ENCODE data around the gene ZNF500.
A peak's percentile ranks its signal among the peaks of the same experiment; 100 is the strongest.

The ZNF500 gene

DNA sequence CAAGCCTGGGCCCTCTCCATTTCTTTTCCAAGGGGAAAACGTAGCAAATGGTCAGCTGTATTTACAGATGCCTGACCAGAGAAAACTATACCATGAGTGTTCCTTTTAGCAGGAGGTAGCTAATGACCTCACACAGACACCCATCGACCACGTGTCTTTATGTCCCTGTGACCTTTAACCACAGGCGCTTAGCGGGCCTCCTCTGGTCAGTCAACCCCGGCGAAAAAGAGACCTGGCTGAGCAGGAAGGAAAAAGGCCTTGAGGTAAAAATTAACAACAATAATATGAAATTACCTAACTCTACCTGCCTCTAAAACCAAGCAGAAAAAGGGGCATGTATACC is 64.5 kb downstream of the ZNF500 start:
- no peak overlapping the region for H3K4me3 ChIP-seq (ENCODE audit: low read length)
- no peaks in the 10 kb centered on the region for H3K9me3 ChIP-seq (ENCODE audit: control insufficient read depth, low read length)
- peaks cover 9% of the 10 kb centered on the region for H3K36me3 ChIP-seq (ENCODE audit: control insufficient read depth, insufficient read depth, low read length)
- H3K4me1 ChIP-seq (ENCODE audit: control insufficient read depth, insufficient read depth, low read length), result peaks cover 12% of the 10 kb centered on the region
- peak overlapping the region; percentile 13 for H3K9ac ChIP-seq (ENCODE audit: low read length)
- no peaks in the 10 kb centered on the region for H3K27me3 ChIP-seq (ENCODE audit: control insufficient read depth, insufficient read depth, low read length)

- no peaks in the 10 kb centered on the region for H3K9me3 ChIP-seq (ENCODE audit: control insufficient read depth, low read length)
- H3K9ac ChIP-seq (ENCODE audit: low read length), result peak overlapping the region; percentile 13
- H3K27me3 ChIP-seq (ENCODE audit: control insufficient read depth, insufficient read depth, low read length), result no peaks in the 10 kb centered on the region
- H3K36me3 ChIP-seq (ENCODE audit: control insufficient read depth, insufficient read depth, low read length), result peaks cover 11% of the 10 kb centered on the region
- peaks cover 12% of the 10 kb centered on the region for H3K4me1 ChIP-seq (ENCODE audit: control insufficient read depth, insufficient read depth, low read length)
- no peak overlapping the region for H3K4me3 ChIP-seq (ENCODE audit: low read length)
Measured at GRCh38 chr16:4701791-4702465, 65.0 kb downstream of the ZNF500 start.

DNA sequence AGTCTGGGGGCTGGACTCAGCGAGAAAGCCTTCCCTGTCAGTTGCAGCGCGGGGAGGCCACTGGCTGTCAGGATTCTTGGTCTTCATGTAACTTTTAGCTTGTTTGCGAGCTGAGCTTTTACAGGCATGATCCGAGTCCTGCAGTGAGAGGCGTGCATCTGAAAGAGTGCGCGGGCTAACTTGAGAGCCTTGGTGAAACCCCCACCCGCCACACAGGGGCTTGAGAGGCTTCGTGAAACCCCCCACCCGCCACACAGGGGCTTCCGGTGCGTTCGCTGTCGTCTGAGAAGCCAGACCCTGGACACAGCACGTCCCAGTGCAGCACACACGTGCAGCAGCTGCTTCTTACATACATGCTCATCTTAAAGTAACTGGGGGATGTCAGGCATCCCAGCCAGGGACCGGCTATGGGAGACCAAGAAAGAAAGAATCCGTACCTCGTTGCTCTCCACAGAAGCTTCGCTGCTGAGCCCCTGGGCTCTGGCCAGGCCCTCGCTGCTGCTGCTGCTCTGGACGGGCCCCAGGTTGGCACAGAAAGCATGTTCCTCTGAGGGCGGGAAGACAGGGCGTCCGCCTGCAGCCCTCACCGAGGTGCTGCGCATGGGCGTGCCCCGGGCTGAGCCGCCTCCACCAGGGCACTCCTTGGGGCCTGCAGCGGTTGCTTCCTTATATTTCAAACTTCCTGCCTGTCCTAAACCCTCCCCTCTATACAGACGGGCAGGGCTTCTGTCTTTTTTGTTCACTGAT is 65.8 kb downstream of the ZNF500 start:
- Histone ChIP-seq H3K36me3 (ENCODE audit: control insufficient read depth, insufficient read depth, low read length) (peaks cover 18% of the 10 kb centered on the region), H3K9ac (ENCODE audit: low read length) (no peak overlapping the region), H3K4me1 (ENCODE audit: control insufficient read depth, insufficient read depth, low read length) (peaks cover 12% of the 10 kb centered on the region), H3K9me3 (ENCODE audit: control insufficient read depth, low read length) (no peaks in the 10 kb centered on the region), H3K27me3 (ENCODE audit: control insufficient read depth, insufficient read depth, low read length) (no peaks in the 10 kb centered on the region), H3K4me3 (ENCODE audit: low read length) (no peak overlapping the region)

GRCh38 chr16:4700380-4700996 is 66.5 kb downstream of the ZNF500 start:
- peaks cover 12% of the 10 kb centered on the region for H3K4me1 ChIP-seq (ENCODE audit: control insufficient read depth, insufficient read depth, low read length)
- peaks cover 18% of the 10 kb centered on the region for H3K36me3 ChIP-seq (ENCODE audit: control insufficient read depth, insufficient read depth, low read length)
- H3K27me3 ChIP-seq (ENCODE audit: control insufficient read depth, insufficient read depth, low read length), result no peaks in the 10 kb centered on the region
- no peak overlapping the region for H3K4me3 ChIP-seq (ENCODE audit: low read length)
- H3K9ac ChIP-seq (ENCODE audit: low read length), result no peak overlapping the region
- no peaks in the 10 kb centered on the region for H3K9me3 ChIP-seq (ENCODE audit: control insufficient read depth, low read length)

DNA sequence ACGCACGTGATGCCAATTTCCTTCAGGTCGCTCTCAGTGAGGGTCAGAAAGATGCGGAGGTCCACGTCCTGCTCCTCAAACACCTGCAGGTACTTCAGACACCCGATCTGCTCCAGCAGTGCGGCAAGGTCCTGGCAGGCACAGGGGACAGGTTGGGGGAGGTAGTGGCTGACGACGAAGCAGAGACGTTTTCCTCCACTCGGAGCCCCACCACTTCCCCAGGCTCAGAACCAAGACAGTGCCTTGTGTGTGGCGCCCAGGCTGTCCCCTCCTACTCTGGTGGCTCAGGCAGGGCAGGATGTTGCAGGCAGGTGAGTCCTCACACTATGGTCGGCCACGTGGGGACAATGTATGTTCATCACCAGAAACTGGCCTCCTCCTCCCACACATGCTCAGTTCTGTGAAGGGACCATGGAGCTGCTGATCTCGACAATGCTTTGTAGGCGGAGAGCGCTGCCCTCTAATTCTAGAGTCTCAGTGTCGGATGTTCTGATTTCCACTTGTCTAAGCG is 67.9 kb downstream of the ZNF500 start:
- peaks cover 19% of the 10 kb centered on the region for H3K4me1 ChIP-seq (ENCODE audit: control insufficient read depth, insufficient read depth, low read length)
- no peak overlapping the region for H3K4me3 ChIP-seq (ENCODE audit: low read length)
- H3K36me3 ChIP-seq (ENCODE audit: control insufficient read depth, insufficient read depth, low read length), result peaks cover 18% of the 10 kb centered on the region
- no peaks in the 10 kb centered on the region for H3K9me3 ChIP-seq (ENCODE audit: control insufficient read depth, low read length)
- no peaks in the 10 kb centered on the region for H3K27me3 ChIP-seq (ENCODE audit: control insufficient read depth, insufficient read depth, low read length)
- no peak overlapping the region for H3K9ac ChIP-seq (ENCODE audit: low read length)

- Histone ChIP-seq H3K4me3 (ENCODE audit: low read length) (no peak overlapping the region), H3K4me1 (ENCODE audit: control insufficient read depth, insufficient read depth, low read length) (peaks cover 19% of the 10 kb centered on the region), H3K27me3 (ENCODE audit: control insufficient read depth, insufficient read depth, low read length) (no peaks in the 10 kb centered on the region), H3K9ac (ENCODE audit: low read length) (no peak overlapping the region), H3K9me3 (ENCODE audit: control insufficient read depth, low read length) (no peaks in the 10 kb centered on the region), H3K36me3 (ENCODE audit: control insufficient read depth, insufficient read depth, low read length) (peaks cover 18% of the 10 kb centered on the region)
Measured at GRCh38 chr16:4698321-4699045, 68.5 kb downstream of the ZNF500 start.

All from mucosa of stomach (tissue), 1 donor.